Effector memory CD8-positive, alpha-beta T cell (primary cell): ENCODE data around the gene HAPLN2.
A peak's percentile ranks its signal among the peaks of the same experiment; 100 is the strongest.

ENCODE experiments used
- ATAC-seq: fragments of 150-1000 bp; cut with Tn5 transposase; replicated peaks from 2 replicates; pipeline ENCODE4 v1.10.0; 2021; ENCODE audit warnings: mild to moderate bottlenecking, moderate library complexity
- DNase-seq, 3 experiments: peaks; one replicate each; pipeline ENCODE4 v3.0.0; 2021
- H3K27ac Mint-ChIP-seq, 2 donors: one replicate each; pipeline ENCODE4 v1.8.0; 2022; ENCODE audit warnings: mild to moderate bottlenecking in 2 of 2, mixed read lengths in 2 of 2, moderate library complexity in 2 of 2
- H3K27me3 Mint-ChIP-seq, 2 donors: one replicate each; pipeline ENCODE4 v1.8.0; 2022; ENCODE audit warnings: mixed read lengths in 2 of 2
- H3K36me3 Mint-ChIP-seq: one replicate; pipeline ENCODE4 v1.8.0; 2022; ENCODE audit warnings: mild to moderate bottlenecking, moderate library complexity, mixed read lengths; ENCODE audit not compliant: insufficient read depth
- H3K4me1 Mint-ChIP-seq, 2 donors: one replicate each; pipeline ENCODE4 v1.8.0; 2022; ENCODE audit warnings: low read depth in 2 of 2, mixed read lengths in 2 of 2
- H3K4me3 Mint-ChIP-seq, 2 donors: one replicate each; pipeline ENCODE4 v1.8.0; 2022; ENCODE audit warnings: mild to moderate bottlenecking in 2 of 2, mixed read lengths in 2 of 2, moderate library complexity in 2 of 2
- H3K9me3 Mint-ChIP-seq, 2 donors: one replicate each; pipeline ENCODE4 v1.8.0; 2022; ENCODE audit warnings: mixed read lengths in 2 of 2

HAPLN2 gene

DNA sequence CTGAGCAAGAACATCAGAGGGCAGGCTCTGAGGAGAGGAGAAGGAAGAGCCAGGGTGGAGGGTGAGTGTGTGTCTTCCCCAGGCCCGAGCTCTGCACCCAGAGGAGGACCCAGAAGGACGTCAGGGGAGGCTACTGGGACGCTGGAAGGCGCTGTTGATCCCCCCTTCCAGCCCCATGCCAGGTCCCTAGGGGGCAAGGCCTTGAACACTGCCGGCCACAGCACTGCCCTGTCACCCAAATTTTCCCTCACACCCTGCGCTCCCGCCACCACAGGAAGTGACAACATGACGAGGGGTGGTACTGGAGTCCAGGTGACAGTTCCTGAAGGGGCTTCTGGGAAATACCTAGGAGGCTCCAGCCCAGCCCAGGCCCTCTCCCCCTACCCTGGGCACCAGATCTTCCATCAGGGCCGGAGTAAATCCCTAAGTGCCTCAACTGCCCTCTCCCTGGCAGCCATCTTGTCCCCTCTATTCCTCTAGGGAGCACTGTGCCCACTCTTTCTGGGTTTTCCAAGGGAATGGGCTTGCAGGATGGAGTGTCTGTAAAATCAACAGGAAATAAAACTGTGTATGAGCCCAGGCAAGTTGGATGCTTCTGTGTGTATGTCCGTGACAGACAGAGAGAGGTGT, 39.8 kb downstream of the HAPLN2 start:
- peak overlapping the region; percentile 3 to 67 for H3K27ac Mint-ChIP-seq
- H3K27me3 Mint-ChIP-seq, result peaks cover 36 to 37% of the 10 kb centered on the region in 2 donors
- no peaks in the 10 kb centered on the region for H3K9me3 Mint-ChIP-seq
- H3K36me3 Mint-ChIP-seq, result peaks cover 17% of the 10 kb centered on the region
- peaks cover 43 to 46% of the 10 kb centered on the region in 2 donors for H3K4me1 Mint-ChIP-seq
- peak overlapping the region; percentile 85 to 88 for H3K4me3 Mint-ChIP-seq
- DNase-seq (no peak), ATAC-seq (no peak)

GRCh38 chr1:156659661-156659987, 40.4 kb downstream of the HAPLN2 start:
- H3K4me1 Mint-ChIP-seq, result peaks cover 43 to 46% of the 10 kb centered on the region in 2 donors
- no peak for ATAC-seq
- H3K4me3 Mint-ChIP-seq, result peak overlapping the region; percentile 49 to 88
- H3K36me3 Mint-ChIP-seq, result peaks cover 17% of the 10 kb centered on the region
- no peak for DNase-seq
- H3K27ac Mint-ChIP-seq, result peak overlapping the region; percentile 3 to 67
- H3K27me3 Mint-ChIP-seq, result peaks cover 30 to 31% of the 10 kb centered on the region in 2 donors
- no peaks in the 10 kb centered on the region for H3K9me3 Mint-ChIP-seq

GRCh38 chr1:156659988-156660751, 41.0 kb downstream of the HAPLN2 start:
- peaks cover 43 to 46% of the 10 kb centered on the region in 2 donors for H3K4me1 Mint-ChIP-seq
- H3K27me3 Mint-ChIP-seq, result peaks cover 25 to 26% of the 10 kb centered on the region in 2 donors
- peaks cover 17% of the 10 kb centered on the region for H3K36me3 Mint-ChIP-seq
- peak overlapping the region; percentile 49 to 88 for H3K4me3 Mint-ChIP-seq
- no peaks in the 10 kb centered on the region for H3K9me3 Mint-ChIP-seq
- ATAC-seq, result peak; percentile 85
- peak overlapping the region; percentile 3 to 70 for H3K27ac Mint-ChIP-seq
- DNase-seq, result peak; percentile 89 to 93 (median 92)

- H3K27me3 Mint-ChIP-seq, result peaks cover 19 to 20% of the 10 kb centered on the region in 2 donors
- peaks cover 17% of the 10 kb centered on the region for H3K36me3 Mint-ChIP-seq
- DNase-seq, result no peak
- peak overlapping the region; percentile 49 to 88 for H3K4me3 Mint-ChIP-seq
- ATAC-seq, result peak; percentile 10
- H3K9me3 Mint-ChIP-seq, result no peaks in the 10 kb centered on the region
- H3K27ac Mint-ChIP-seq, result peak overlapping the region; percentile 65 to 70
- peaks cover 48 to 50% of the 10 kb centered on the region in 2 donors for H3K4me1 Mint-ChIP-seq
Observed at GRCh38 chr1:156660752-156661112, 41.5 kb downstream of the HAPLN2 start.

- H3K36me3 Mint-ChIP-seq, result peaks cover 17% of the 10 kb centered on the region
- peak overlapping the region in 1 of 2 donors; percentile 7 for H3K27ac Mint-ChIP-seq
- H3K27me3 Mint-ChIP-seq, result peaks cover 4 to 6% of the 10 kb centered on the region in 2 donors
- DNase-seq, result no peak
- peaks cover 43 to 46% of the 10 kb centered on the region in 2 donors for H3K4me1 Mint-ChIP-seq
- no peaks in the 10 kb centered on the region for H3K9me3 Mint-ChIP-seq
- no peak overlapping the region for H3K4me3 Mint-ChIP-seq
- ATAC-seq, result no peak
Observed at GRCh38 chr1:156662005-156662799, 43.0 kb downstream of the HAPLN2 start.

DNA sequence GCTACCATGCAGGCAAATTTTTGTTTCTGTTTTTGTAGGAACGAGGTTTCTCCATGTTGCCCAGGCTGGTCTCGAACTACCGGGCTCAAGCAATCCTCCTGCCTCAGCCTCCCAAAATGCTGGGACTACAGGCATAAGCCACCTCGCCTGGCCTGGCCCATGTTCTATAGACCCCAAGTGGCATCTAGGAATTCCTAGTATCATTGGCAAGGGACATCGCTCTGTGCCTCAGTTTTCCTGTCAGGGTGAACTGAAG, 43.5 kb downstream of the HAPLN2 start:
- no peak for ATAC-seq
- Mint-ChIP-seq H3K27ac (peak overlapping the region; percentile 7 to 27), H3K27me3 (peaks cover 0 to under 1% of the 10 kb centered on the region in 2 donors), H3K36me3 (peaks cover 14% of the 10 kb centered on the region), H3K4me1 (peaks cover 38 to 41% of the 10 kb centered on the region in 2 donors), H3K9me3 (no peaks in the 10 kb centered on the region), H3K4me3 (no peak overlapping the region)
- DNase-seq, result no peak

GRCh38 chr1:156663178-156663577, 44.0 kb downstream of the HAPLN2 start:
- H3K4me3 Mint-ChIP-seq, result no peak overlapping the region
- H3K27me3 Mint-ChIP-seq, result no peaks in the 10 kb centered on the region
- ATAC-seq (no peak), DNase-seq (no peak)
- peak overlapping the region; percentile 7 to 27 for H3K27ac Mint-ChIP-seq
- H3K4me1 Mint-ChIP-seq, result peaks cover 33 to 36% of the 10 kb centered on the region in 2 donors
- peaks cover 14% of the 10 kb centered on the region for H3K36me3 Mint-ChIP-seq
- H3K9me3 Mint-ChIP-seq, result no peaks in the 10 kb centered on the region

DNA sequence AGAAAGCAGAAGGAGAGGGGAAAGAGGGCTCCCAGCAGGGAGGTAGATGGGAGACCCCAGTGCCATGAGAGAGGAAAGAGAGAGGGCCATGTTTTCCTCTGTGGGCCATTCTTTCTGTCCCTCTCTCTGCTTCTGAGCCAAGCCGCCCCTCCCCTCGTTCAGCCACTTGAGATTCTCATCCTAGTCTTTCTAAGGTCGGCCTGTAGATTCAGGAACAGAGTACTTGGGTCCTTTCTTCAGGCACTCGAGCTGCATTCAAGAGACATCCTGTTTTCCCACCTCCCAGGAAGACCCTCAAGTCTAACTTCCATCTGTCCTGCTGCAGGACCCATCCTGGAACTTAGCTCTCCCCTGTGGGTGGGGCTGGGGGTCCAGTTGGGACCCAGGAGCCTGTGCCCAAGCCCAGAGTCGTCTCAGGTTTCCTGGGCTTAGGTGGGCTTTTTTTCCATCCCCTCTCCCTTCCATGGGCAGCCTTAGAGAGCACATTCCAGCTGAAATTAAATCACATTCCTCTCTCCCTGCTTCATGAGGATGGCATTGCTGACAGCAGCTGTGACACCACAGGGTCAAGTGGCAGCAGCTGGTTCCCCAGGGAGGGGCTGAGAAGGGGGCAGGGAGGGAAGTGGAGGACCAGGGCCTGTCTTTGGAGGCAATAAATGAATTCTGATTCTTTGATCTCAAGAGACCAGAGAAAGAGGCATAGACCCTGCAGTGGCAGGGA, 45.0 kb downstream of the HAPLN2 start:
- Mint-ChIP-seq H3K27me3 (no peaks in the 10 kb centered on the region), H3K36me3 (peaks cover 11% of the 10 kb centered on the region), H3K27ac (no peak overlapping the region), H3K9me3 (no peaks in the 10 kb centered on the region), H3K4me3 (no peak overlapping the region), H3K4me1 (peaks cover 26 to 27% of the 10 kb centered on the region in 2 donors)
- ATAC-seq (no peak), DNase-seq (no peak)

- peaks cover 20% of the 10 kb centered on the region in 2 donors for H3K4me1 Mint-ChIP-seq
- ATAC-seq, result no peak
Observed at GRCh38 chr1:156664767-156665411, 45.7 kb downstream of the HAPLN2 start.

GRCh38 chr1:156665539-156665938, 46.3 kb downstream of the HAPLN2 start:
- ATAC-seq (no peak), DNase-seq (no peak)
- Mint-ChIP-seq H3K27me3 (peaks cover 0 to 8% of the 10 kb centered on the region in 2 donors), H3K36me3 (peaks cover 4% of the 10 kb centered on the region), H3K9me3 (no peaks in the 10 kb centered on the region), H3K4me1 (peaks cover 14 to 16% of the 10 kb centered on the region in 2 donors), H3K4me3 (no peak overlapping the region), H3K27ac (no peak overlapping the region)

More at GRCh38 chr1:156664767-156665411, 45.7 kb downstream of the HAPLN2 start:
- Mint-ChIP-seq H3K27me3 (peaks cover 0 to 2% of the 10 kb centered on the region in 2 donors), H3K9me3 (no peaks in the 10 kb centered on the region), H3K36me3 (peaks cover 7% of the 10 kb centered on the region), H3K4me3 (no peak overlapping the region), H3K27ac (no peak overlapping the region)
- DNase-seq, result no peak

GRCh38 chr1:156666862-156667609, 47.8 kb downstream of the HAPLN2 start:
- no peak for ATAC-seq
- Mint-ChIP-seq H3K36me3 (peaks cover 4% of the 10 kb centered on the region), H3K27ac (peak overlapping the region in 1 of 2 donors; percentile 24), H3K4me3 (no peak overlapping the region), H3K4me1 (peaks cover 6 to 12% of the 10 kb centered on the region in 2 donors), H3K9me3 (no peaks in the 10 kb centered on the region), H3K27me3 (peaks cover 12 to 23% of the 10 kb centered on the region in 2 donors)
- DNase-seq, result no peak

DNA sequence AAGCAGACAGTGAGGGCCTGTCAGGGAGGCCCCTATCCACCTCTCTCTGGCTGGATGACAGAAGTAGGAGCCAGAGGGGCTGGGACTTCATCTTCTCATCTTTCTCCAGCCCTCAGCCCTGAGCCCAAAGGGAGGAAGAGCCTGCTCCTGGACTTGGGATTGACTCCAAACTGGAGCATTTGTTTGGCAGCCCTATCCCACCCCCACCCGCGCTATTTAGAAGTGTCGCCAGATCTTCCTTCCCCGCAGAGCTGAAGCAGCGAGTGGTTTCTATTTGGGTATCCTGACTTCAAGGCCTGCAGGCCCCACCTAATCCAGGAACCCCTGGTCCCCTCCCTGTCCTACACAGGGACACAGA, 48.4 kb downstream of the HAPLN2 start:
- Mint-ChIP-seq H3K36me3 (peaks cover 4% of the 10 kb centered on the region), H3K9me3 (no peaks in the 10 kb centered on the region), H3K4me3 (no peak overlapping the region), H3K27ac (peak overlapping the region in 1 of 2 donors; percentile 24), H3K27me3 (peaks cover 17 to 29% of the 10 kb centered on the region in 2 donors), H3K4me1 (peaks cover 6 to 12% of the 10 kb centered on the region in 2 donors)
- DNase-seq (no peak), ATAC-seq (no peak)
